GM18909 (cell line): ENCODE measurements around the gene ZNF219.
A peak's percentile ranks its signal among the peaks of the same experiment; 100 is the strongest.

Source experiments
- ATAC-seq: cut with Tn5 transposase; IDR thresholded peaks from one replicate; pipeline ENCODE4 v1.9.1; 2021; ENCODE audit warnings: mild to moderate bottlenecking; ENCODE audit not compliant: unreplicated experiment, poor library complexity

Gene ZNF219

DNA sequence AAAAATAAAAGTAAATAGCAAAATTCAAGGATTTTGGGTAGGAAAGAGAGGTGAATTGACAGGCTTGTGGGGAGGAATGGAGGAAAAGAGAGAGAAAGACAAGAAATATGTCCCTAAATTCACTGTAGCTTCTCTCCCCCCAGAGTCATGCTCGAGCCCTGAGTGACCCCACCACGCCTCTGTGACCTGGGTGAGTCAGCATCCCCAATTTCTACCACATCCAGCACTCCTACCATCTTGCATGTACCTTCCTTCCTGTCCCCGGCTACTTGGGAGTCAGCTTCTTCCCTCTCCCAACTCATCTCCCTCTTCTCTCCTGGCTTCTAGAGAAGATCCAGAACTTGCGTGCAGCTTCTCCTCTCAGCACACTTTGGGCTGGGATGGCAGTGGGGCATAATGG, 9.8 kb downstream of the ZNF219 start:
- ATAC-seq = no peak

DNA sequence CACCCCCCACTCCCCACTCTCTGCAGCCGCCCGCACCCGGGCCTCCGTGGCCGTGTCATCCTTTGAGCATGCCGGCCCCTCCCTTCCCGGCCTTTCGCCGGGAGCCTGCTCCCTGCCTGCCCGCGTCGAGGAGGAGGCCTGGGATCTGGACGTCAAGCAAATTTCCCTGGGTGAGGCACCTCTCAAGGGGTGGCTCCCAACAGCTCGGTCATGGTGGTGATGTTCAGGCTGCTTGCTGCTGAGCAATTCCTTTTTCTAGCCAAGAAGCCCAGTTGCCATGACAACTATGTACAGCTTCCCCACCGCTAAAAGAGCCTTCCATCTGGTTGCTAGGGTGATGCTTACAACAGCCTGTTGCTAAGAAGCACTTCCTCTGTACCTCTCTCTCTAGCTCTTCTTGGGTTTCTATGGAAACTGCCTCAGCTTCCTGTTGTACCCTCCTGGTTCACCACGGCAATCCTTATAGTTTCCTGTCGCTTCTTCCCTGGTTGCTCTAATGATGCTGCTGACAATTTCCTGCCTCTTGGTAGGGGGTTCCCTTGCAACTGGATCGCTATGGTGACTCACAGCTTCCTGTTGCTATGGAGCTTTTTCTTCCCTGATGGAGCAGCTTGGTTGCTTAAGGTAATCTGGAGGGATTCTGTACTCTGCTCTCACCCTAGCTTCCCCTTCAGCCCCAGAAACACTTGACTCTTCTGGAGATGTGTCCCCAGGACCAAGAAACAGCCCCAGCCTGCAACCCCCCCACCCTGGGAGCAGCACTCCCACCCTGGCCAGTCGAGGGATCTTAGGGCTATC, 11.0 kb downstream of the ZNF219 start:
- ATAC-seq = peak; percentile 73

- no peak for ATAC-seq
Observed at GRCh38 chr14:21086908-21087293, 11.6 kb downstream of the ZNF219 start.

DNA sequence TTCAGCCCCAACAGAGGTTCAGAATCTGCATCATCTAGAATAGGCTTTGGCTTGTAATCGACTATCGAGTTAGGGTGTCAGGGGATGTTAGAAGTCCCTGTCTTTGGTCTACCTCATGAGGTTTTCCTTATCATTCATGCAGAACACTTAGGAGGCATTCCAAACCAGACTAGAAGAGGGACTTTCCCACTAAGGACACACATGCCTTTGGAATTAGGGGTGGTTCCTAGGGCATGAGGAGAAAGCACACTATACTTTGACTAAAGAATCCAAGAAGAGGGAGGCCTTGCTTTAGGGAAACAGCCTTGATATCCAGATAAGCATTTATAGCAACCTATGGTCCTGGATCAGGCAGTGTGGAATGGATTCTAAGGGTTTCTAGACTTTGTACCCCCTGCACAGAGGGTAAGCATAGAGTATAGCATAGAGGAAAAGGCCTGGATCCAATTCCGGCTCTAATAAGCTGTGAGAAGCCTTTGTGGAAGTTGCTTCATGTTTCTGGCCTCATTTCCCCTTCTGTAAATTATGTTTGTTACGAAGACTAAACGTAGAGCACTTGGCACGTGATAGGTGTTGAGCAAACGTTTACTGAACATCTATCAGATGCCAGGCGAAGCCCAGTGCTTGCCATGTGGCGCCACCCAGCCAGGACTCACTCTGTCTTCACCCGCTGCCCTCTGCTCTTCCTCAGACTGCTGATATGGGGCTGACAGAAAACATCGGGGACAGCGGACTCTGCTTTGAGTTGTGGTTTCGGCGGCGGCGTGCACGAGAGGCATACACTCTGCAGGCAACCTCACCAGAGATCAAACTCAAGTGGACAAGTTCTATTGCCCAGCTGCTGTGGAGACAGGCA, 13.2 kb downstream of the ZNF219 start:
- no peak for ATAC-seq

DNA sequence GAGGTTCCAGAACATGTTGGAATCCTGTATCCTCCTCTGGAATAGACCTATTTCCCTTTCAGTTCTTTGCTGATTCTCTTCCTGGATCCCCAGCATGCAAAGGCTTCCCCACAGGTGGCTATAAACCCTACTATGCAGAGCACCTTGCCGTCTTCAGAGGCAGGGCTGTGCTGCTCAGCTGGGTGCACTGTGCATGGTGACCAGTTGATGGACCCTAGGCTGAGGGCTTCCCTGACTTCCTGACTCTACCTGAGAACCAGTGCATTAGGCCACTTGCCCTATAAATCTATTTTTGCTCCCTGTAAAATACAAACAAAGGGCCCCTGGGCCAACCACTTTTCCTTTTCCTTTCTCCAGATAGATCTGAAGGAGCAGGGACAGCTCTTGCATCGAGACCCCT, 14.1 kb downstream of the ZNF219 start:
- no peak for ATAC-seq

- ATAC-seq = no peak
Observed at GRCh38 chr14:21083565-21084325, 14.7 kb downstream of the ZNF219 start.

- no peak for ATAC-seq
Observed at GRCh38 chr14:21081521-21082142, 16.8 kb downstream of the ZNF219 start.

- ATAC-seq = no peak
Observed at GRCh38 chr14:21078726-21079125, 19.7 kb downstream of the ZNF219 start.

- ATAC-seq = no peak
Observed at GRCh38 chr14:21078287-21078686, 20.2 kb downstream of the ZNF219 start.

DNA sequence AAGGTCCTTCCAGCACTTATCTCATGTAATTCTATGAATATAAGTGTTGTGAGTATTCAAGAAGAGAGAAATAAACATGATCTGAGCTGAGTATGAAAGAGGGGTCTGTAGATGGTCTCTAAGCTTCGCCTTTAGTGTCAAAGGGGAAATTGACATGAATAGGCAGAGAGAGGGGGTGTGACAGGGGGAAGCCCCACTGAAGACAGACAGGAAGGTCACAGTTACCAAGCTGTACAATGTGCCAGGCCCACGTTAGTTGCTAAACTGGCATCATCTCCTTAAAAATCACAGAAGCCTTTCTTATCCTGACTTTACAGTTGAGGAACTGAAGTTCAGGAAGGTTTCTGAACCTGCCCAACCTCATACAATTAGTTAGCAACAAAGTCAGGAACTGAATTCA, 20.8 kb downstream of the ZNF219 start:
- ATAC-seq = no peak

GRCh38 chr14:21075719-21076437, 22.6 kb downstream of the ZNF219 start:
- ATAC-seq = no peak

DNA sequence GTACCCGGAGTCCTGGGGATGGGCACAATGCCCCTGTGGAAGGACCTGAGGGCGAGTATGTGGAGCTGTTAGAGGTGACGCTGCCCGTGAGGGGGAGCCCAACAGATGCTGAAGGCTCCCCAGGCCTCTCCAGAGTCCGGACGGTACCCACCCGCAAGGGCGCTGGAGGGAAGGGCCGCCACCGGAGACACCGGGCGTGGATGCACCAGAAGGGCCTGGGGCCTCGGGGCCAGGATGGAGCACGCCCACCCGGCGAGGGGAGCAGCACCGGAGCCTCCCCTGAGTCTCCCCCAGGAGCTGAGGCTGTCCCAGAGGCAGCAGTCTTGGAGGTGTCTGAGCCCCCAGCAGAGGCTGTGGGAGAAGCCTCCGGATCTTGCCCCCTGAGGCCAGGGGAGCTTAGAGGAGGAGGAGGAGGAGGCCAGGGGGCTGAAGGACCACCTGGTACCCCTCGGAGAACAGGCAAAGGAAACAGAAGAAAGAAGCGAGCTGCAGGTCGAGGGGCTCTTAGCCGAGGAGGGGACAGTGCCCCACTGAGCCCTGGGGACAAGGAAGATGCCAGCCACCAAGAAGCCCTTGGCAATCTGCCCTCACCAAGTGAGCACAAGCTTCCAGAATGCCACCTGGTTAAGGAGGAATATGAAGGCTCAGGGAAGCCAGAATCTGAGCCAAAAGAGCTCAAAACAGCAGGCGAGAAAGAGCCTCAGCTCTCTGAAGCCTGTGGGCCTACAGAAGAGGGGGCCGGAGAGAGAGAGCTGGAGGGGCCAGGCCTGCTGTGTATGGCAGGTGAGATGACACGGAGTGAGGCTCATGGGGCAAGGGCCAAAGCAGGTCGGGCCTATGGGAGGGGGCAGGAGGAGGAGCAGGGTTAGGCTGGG, 23.8 kb downstream of the ZNF219 start:
- ATAC-seq = no peak

DNA sequence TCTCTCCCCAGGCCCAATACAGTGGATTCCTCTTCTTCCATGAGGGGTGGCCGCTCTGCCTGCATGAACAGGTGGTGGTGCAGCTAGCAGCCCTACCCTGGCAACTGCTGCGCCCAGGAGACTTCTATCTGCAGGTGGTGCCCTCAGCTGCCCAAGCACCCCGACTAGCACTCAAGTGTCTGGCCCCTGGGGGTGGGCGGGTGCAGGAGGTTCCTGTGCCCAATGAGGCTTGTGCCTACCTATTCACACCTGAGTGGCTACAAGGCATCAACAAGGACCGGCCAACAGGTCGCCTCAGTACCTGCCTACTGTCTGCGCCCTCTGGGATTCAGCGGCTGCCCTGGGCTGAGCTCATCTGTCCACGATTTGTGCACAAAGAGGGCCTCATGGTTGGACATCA, 24.5 kb downstream of the ZNF219 start:
- no peak for ATAC-seq

GRCh38 chr14:21072781-21073339, 25.6 kb downstream of the ZNF219 start:
- no peak for ATAC-seq

DNA sequence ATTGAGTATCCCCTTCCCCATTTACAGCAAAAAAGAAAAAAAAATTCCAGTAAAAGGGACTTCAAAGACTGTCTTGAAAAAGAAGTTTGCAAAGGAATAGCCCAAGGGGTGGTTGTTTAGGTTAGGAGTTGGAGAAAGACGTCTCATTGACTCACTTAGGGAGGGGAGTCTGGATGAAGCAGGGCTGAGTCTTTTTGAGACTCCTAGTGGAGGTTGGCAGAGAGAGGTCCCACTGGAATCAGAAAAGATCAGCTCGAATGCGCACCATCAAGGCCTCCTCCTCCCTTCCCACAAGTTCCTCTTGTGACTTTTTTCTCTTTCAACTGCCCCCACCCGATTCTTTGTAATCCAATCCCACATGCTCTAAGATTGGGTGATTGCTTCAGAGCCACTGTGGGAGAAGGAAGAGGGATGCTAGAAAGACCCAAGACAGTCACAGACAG, 26.4 kb downstream of the ZNF219 start:
- no peak for ATAC-seq

- peak; percentile 70 for ATAC-seq
Observed at GRCh38 chr14:21071225-21072030, 27.0 kb downstream of the ZNF219 start.

DNA sequence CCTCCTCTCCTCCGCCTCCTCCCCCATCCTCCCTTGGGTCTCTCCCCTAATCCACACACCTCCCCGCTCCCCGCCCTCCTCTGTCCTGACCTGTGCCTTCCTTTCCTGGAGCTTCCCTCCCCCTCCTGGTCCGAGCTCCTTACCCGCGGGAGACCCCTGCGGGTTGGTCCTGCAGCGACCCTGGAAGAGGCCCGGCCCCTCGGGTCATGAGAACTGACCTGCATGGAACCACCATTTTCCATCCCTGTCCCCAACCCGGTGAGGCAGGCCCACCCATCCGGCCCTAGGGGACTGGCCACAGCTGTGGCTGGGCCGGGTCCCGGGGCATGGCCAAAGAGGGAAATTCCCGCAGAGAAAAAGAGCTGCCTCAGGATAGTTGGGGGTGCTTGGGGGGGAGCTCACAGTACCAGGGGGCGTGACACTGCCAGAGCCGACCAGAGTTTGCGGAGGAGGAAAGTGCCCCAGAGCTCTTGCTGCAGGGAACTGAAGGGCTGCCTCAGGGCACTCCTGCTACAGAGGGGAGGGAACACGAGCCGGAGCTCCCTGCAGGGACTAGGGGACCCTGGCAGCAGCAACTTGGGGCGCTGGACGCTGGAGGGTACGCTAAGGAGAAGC, 27.7 kb downstream of the ZNF219 start:
- ATAC-seq = peak; percentile 3
